ENCODE measurements around the gene SSH2. TPM values are rescaled to one million over a fixed set of nuclear protein-coding genes. Genes with fewer than 3 reads are reported as not detected.

The SSH2 gene
- total and polyA plus RNA-seq, 2 donors (not counting 1 experiment from before 2014, with no cell fraction given), result 51.5 to 183 TPM

- ChIA-PET CTCF (interaction anchor here (0.6 to 4.2 kb wide), 7 partner anchors 11 to 220 kb away, joined by 3 to 16 read pairs (median 4); no protein-coding TSS in a partner anchor), POLR2A (interaction anchor here (0.6 to 3.6 kb wide), 3 partner anchors 11 to 57 kb away, joined by 4 to 18 read pairs (median 7); no protein-coding TSS in a partner anchor)
- peak overlapping the region in 1 of 2 donors; percentile 31 for H3K27ac ChIP-seq (ENCODE audit: low read length in 2 of 2)
- no peak overlapping the region for H3K4me3 ChIP-seq (ENCODE audit: control extremely low read depth in 1 of 5, extremely low read depth in 1 of 5, insufficient read depth in 1 of 5, low read depth in 2 of 5, low read length in 4 of 5)
- TF ChIP-seq EZH2 (IDR thresholded peaks at IDR 0.05; ENCODE audit: borderline replicate concordance, insufficient read depth, low read depth, low read length, poor library complexity, severe bottlenecking) (no peak), CTCF (IDR thresholded peaks at IDR 0.05) (no peak)
- intact Hi-C loops (cut with micrococcal nuclease), result no loop called here
- Mint-ChIP-seq H3K27ac (peak overlapping the region; percentile 39), H3K4me1 (peaks cover 82% of the 10 kb centered on the region), H3K4me3 (no peak overlapping the region), H3K9me3 (ENCODE audit: insufficient read depth) (no peaks in the 10 kb centered on the region), H3K27me3 (no peaks in the 10 kb centered on the region)
- no peak for ATAC-seq (ENCODE audit: low read depth)
- H4K20me1 ChIP-seq (ENCODE audit: control insufficient read depth, insufficient read depth, low read length, poor library complexity, severe bottlenecking), result no peaks in the 10 kb centered on the region
- no peak for DNase-seq
- WGBS (ENCODE audit: insufficient coverage), result 99% methylated on average over 7 of the region's 11 CpGs
- H2AFZ ChIP-seq (ENCODE audit: insufficient read depth, low read depth, low read length, poor library complexity, severe bottlenecking), result no peak overlapping the region
- no peak overlapping the region for H3K9ac ChIP-seq (ENCODE audit: low read length)
- peaks cover 0 to 8% (median 3%) of the 10 kb centered on the region in 3 donors for H3K9me3 ChIP-seq (ENCODE audit: control extremely low read depth in 1 of 3, control insufficient read depth in 2 of 3, insufficient read depth in 1 of 3, low read length in 2 of 3)
- no peak overlapping the region for H3K4me2 ChIP-seq (replicated peaks; ENCODE audit: low read depth, low read length, poor library complexity, severe bottlenecking)
- H3K27me3 ChIP-seq (replicated peaks in 1 of 4; ENCODE audit: control extremely low read depth in 1 of 4, control insufficient read depth in 3 of 4, insufficient read depth in 4 of 4, low read length in 3 of 4), result no peaks in the 10 kb centered on the region
- peaks cover 56 to 72% of the 10 kb centered on the region in 2 donors for H3K4me1 ChIP-seq (ENCODE audit: control insufficient read depth in 2 of 2, insufficient read depth in 2 of 2, low read length in 2 of 2)
- peaks cover 5% of the 10 kb centered on the region in 2 experiments for H3K36me3 ChIP-seq (replicated peaks in 1 of 2; ENCODE audit: control extremely low read depth in 1 of 2, control insufficient read depth in 1 of 2, extremely low read depth in 1 of 2, insufficient read depth in 2 of 2, low read length in 1 of 2)
- H3K79me2 ChIP-seq (ENCODE audit: control insufficient read depth, insufficient read depth, low read length), result peaks cover 98% of the 10 kb centered on the region
Measured at GRCh38 chr17:29711588-29712385, 218.2 kb downstream of the SSH2 start.

Data from B cell (primary cell).